Measurements from ENCODE around the gene MCM7. TPM values are rescaled to one million over a fixed set of nuclear protein-coding genes. Genes with fewer than 3 reads are reported as not detected.
A peak's percentile ranks its signal among the peaks of the same experiment; 100 is the strongest.

The MCM7 gene
- total and polyA plus RNA-seq, 4 experiments from 2014 or later, result 26.9 to 173 (median 97.2) TPM

GRCh38 chr7:100118388-100119071 is 17.3 kb upstream of the MCM7 start:
- no peak for DNase-seq
- H3K9me3 ChIP-seq (ENCODE audit: control insufficient read depth in 1 of 2, low read length in 2 of 2), result no peaks in the 10 kb centered on the region
- ChIA-PET CTCF (ENCODE audit: partially characterized antibody) (interaction anchor here (0.7 kb wide), 1 partner anchor 11 kb away, joined by 3 read pairs; no protein-coding TSS in a partner anchor), POLR2A (ENCODE audit: partially characterized antibody) (interaction anchor here (1.3 to 3.0 kb wide), 2 partner anchors 16 to 18 kb away, joined by 3 to 10 read pairs; partner anchors contain the start of gene AP4M1)
- peaks cover 0 to 3% (median 0%) of the 10 kb centered on the region in 8 donors for H3K9me3 Mint-ChIP-seq
- peaks cover 26% of the 10 kb centered on the region for H3K4me1 ChIP-seq (ENCODE audit: insufficient read depth, low read length)
- intact Hi-C loops (cut with micrococcal nuclease), result loop anchor here (1.0 kb wide), 3 partner anchors 9 to 37 kb away; partner anchors contain the start of genes AP4M1, MCM7 and ZNF3
- peak overlapping the region; percentile 94 to 99 (median 96) for H3K4me3 Mint-ChIP-seq
- H3K27me3 Mint-ChIP-seq, result no peaks in the 10 kb centered on the region
- H3K27me3 ChIP-seq (ENCODE audit: insufficient read depth, low read length), result no peaks in the 10 kb centered on the region
- H3K27ac ChIP-seq (ENCODE audit: low read depth, low read length), result peak overlapping the region; percentile 80
- peak overlapping the region; percentile 89 to 95 for H3K4me3 ChIP-seq (ENCODE audit: low read length in 2 of 2)
- H3K27ac Mint-ChIP-seq, result peak overlapping the region; percentile 95 to 100 (median 99)
- peaks cover 3 to 36% of the 10 kb centered on the region in 2 donors for H3K36me3 Mint-ChIP-seq
- H3K4me1 Mint-ChIP-seq, result peaks cover 7 to 39% (median 25%) of the 10 kb centered on the region in 4 donors
- H3K36me3 ChIP-seq (ENCODE audit: insufficient read depth, low read length), result peaks cover under 1% of the 10 kb centered on the region

- Histone ChIP-seq H3K36me3 (ENCODE audit: insufficient read depth, low read length) (peaks cover 22% of the 10 kb centered on the region), H3K4me1 (ENCODE audit: insufficient read depth, low read length) (peaks cover 10% of the 10 kb centered on the region), H3K27ac (ENCODE audit: low read depth, low read length) (no peak overlapping the region), H3K27me3 (ENCODE audit: insufficient read depth, low read length) (no peaks in the 10 kb centered on the region), H3K9me3 (ENCODE audit: control insufficient read depth in 1 of 2, low read length in 2 of 2) (no peaks in the 10 kb centered on the region), H3K4me3 (ENCODE audit: low read length in 2 of 2) (no peak overlapping the region)
- ChIA-PET CTCF (ENCODE audit: partially characterized antibody) (interaction anchor here (2.4 kb wide), 1 partner anchor 16 kb away, joined by 7 read pairs; no protein-coding TSS in a partner anchor), POLR2A (ENCODE audit: partially characterized antibody) (interaction anchor here (1.3 to 5.6 kb wide), 2 partner anchors 11 to 14 kb away, joined by 5 to 20 read pairs; partner anchors contain the start of genes AP4M1, MBLAC1 and MCM7)
- H3K36me3 Mint-ChIP-seq, result peaks cover 20 to 45% of the 10 kb centered on the region in 2 donors
- peaks cover 0 to 3% (median 0%) of the 10 kb centered on the region in 8 donors for H3K9me3 Mint-ChIP-seq
- no peaks in the 10 kb centered on the region for H3K27me3 Mint-ChIP-seq
- no peak overlapping the region for H3K4me3 Mint-ChIP-seq
- no peak for DNase-seq
- no peak overlapping the region for H3K27ac Mint-ChIP-seq
- intact Hi-C loops (cut with micrococcal nuclease), result no loop called here
- H3K4me1 Mint-ChIP-seq, result peaks cover 2 to 22% (median 16%) of the 10 kb centered on the region in 4 donors
These were observed 13.8 kb upstream of the MCM7 start for GRCh38 chr7:100115026-100115425.

- no peaks in the 10 kb centered on the region for H3K9me3 ChIP-seq (ENCODE audit: control insufficient read depth in 1 of 2, low read length in 2 of 2)
- no peaks in the 10 kb centered on the region for H3K27me3 Mint-ChIP-seq
- H3K27ac ChIP-seq (ENCODE audit: low read depth, low read length), result no peak overlapping the region
- peaks cover 31 to 55% of the 10 kb centered on the region in 2 donors for H3K36me3 Mint-ChIP-seq
- no peaks in the 10 kb centered on the region for H3K9me3 Mint-ChIP-seq
- no peaks in the 10 kb centered on the region for H3K4me1 ChIP-seq (ENCODE audit: insufficient read depth, low read length)
- no peak overlapping the region for H3K4me3 ChIP-seq (ENCODE audit: low read length in 2 of 2)
- no peak for DNase-seq
- H3K27ac Mint-ChIP-seq, result no peak overlapping the region
- intact Hi-C loops (cut with micrococcal nuclease), result no loop called here
- no peak overlapping the region for H3K4me3 Mint-ChIP-seq
- POLR2A ChIA-PET (ENCODE audit: partially characterized antibody), result interaction anchor here (1.3 to 5.6 kb wide), 2 partner anchors 9 to 11 kb away, joined by 3 to 20 read pairs; partner anchors contain the start of genes AP4M1 and MCM7
- peaks cover 41% of the 10 kb centered on the region for H3K36me3 ChIP-seq (ENCODE audit: insufficient read depth, low read length)
- CTCF ChIA-PET (ENCODE audit: partially characterized antibody), result interaction anchor here (1.9 to 2.0 kb wide), 2 partner anchors 21 to 22 kb away, joined by 5 to 6 read pairs; no protein-coding TSS in a partner anchor
- H3K4me1 Mint-ChIP-seq, result peaks cover 0 to 4% (median 1%) of the 10 kb centered on the region in 4 donors
- no peaks in the 10 kb centered on the region for H3K27me3 ChIP-seq (ENCODE audit: insufficient read depth, low read length)
These were observed 10.7 kb upstream of the MCM7 start for GRCh38 chr7:100111914-100112313.

GRCh38 chr7:100111156-100111555 is 10.0 kb upstream of the MCM7 start:
- Histone ChIP-seq H3K4me1 (ENCODE audit: insufficient read depth, low read length) (no peaks in the 10 kb centered on the region), H3K36me3 (ENCODE audit: insufficient read depth, low read length) (peaks cover 44% of the 10 kb centered on the region), H3K4me3 (ENCODE audit: low read length in 2 of 2) (no peak overlapping the region), H3K27me3 (ENCODE audit: insufficient read depth, low read length) (no peaks in the 10 kb centered on the region), H3K27ac (ENCODE audit: low read depth, low read length) (no peak overlapping the region), H3K9me3 (ENCODE audit: control insufficient read depth in 1 of 2, low read length in 2 of 2) (no peaks in the 10 kb centered on the region)
- no peaks in the 10 kb centered on the region for H3K9me3 Mint-ChIP-seq
- ChIA-PET CTCF (ENCODE audit: partially characterized antibody) (interaction anchor here (1.9 kb wide), 1 partner anchor 22 kb away, joined by 5 read pairs; no protein-coding TSS in a partner anchor), POLR2A (ENCODE audit: partially characterized antibody) (interaction anchor here (5.6 kb wide), 1 partner anchor 11 kb away, joined by 20 read pairs; the partner anchor contains the start of genes AP4M1 and MCM7)
- H3K4me1 Mint-ChIP-seq, result peaks cover 0 to 4% (median 0%) of the 10 kb centered on the region in 4 donors
- no peak for DNase-seq
- no peaks in the 10 kb centered on the region for H3K27me3 Mint-ChIP-seq
- no peak overlapping the region for H3K27ac Mint-ChIP-seq
- intact Hi-C loops (cut with micrococcal nuclease), result no loop called here
- no peak overlapping the region for H3K4me3 Mint-ChIP-seq
- H3K36me3 Mint-ChIP-seq, result peaks cover 33 to 56% of the 10 kb centered on the region in 2 donors

GRCh38 chr7:100109521-100110163 is 8.4 kb upstream of the MCM7 start:
- CTCF ChIA-PET (ENCODE audit: partially characterized antibody), result no interaction called here
- Histone ChIP-seq H3K36me3 (ENCODE audit: insufficient read depth, low read length) (peaks cover 44% of the 10 kb centered on the region), H3K27ac (ENCODE audit: low read depth, low read length) (no peak overlapping the region), H3K9me3 (ENCODE audit: control insufficient read depth in 1 of 2, low read length in 2 of 2) (no peaks in the 10 kb centered on the region), H3K4me3 (ENCODE audit: low read length in 2 of 2) (no peak overlapping the region), H3K27me3 (ENCODE audit: insufficient read depth, low read length) (no peaks in the 10 kb centered on the region), H3K4me1 (ENCODE audit: insufficient read depth, low read length) (no peaks in the 10 kb centered on the region)
- Mint-ChIP-seq H3K27ac (no peak overlapping the region), H3K9me3 (no peaks in the 10 kb centered on the region), H3K4me1 (no peaks in the 10 kb centered on the region), H3K27me3 (no peaks in the 10 kb centered on the region), H3K36me3 (peaks cover 33 to 55% of the 10 kb centered on the region in 2 donors), H3K4me3 (no peak overlapping the region)
- POLR2A ChIA-PET (ENCODE audit: partially characterized antibody), result interaction anchor here (0.6 kb wide), 2 partner anchors 44 to 54 kb away, joined by 3 read pairs; no protein-coding TSS in a partner anchor
- intact Hi-C loops (cut with micrococcal nuclease), result no loop called here
- DNase-seq, result no peak

GRCh38 chr7:100107890-100108289 is 6.7 kb upstream of the MCM7 start:
- H3K4me1 Mint-ChIP-seq, result peaks cover 0 to 8% (median under 1%) of the 10 kb centered on the region in 4 donors
- no peak for DNase-seq
- Histone ChIP-seq H3K4me3 (ENCODE audit: low read length in 2 of 2) (no peak overlapping the region), H3K9me3 (ENCODE audit: control insufficient read depth in 1 of 2, low read length in 2 of 2) (no peaks in the 10 kb centered on the region), H3K27me3 (ENCODE audit: insufficient read depth, low read length) (no peaks in the 10 kb centered on the region), H3K27ac (ENCODE audit: low read depth, low read length) (no peak overlapping the region), H3K36me3 (ENCODE audit: insufficient read depth, low read length) (peaks cover 37% of the 10 kb centered on the region), H3K4me1 (ENCODE audit: insufficient read depth, low read length) (no peaks in the 10 kb centered on the region)
- intact Hi-C loops (cut with micrococcal nuclease), result no loop called here
- POLR2A ChIA-PET (ENCODE audit: partially characterized antibody), result no interaction called here
- H3K36me3 Mint-ChIP-seq, result peaks cover 33 to 56% of the 10 kb centered on the region in 2 donors
- H3K9me3 Mint-ChIP-seq, result no peaks in the 10 kb centered on the region
- peak overlapping the region in 1 of 7 donors; percentile 25 for H3K27ac Mint-ChIP-seq
- H3K27me3 Mint-ChIP-seq, result no peaks in the 10 kb centered on the region
- no peak overlapping the region for H3K4me3 Mint-ChIP-seq
- CTCF ChIA-PET (ENCODE audit: partially characterized antibody), result interaction anchor here (1.0 kb wide), 1 partner anchor 117 kb away, joined by 3 read pairs; no protein-coding TSS in a partner anchor
